Right atrium auricular region (tissue), 2 donors: ENCODE results near the gene SCGB1A1. TPM values are rescaled to one million over a fixed set of nuclear protein-coding genes. Genes with fewer than 3 reads are reported as not detected.

Source experiments
- DNase-seq: peaks from one replicate; pipeline ENCODE4 v3.0.0-alpha.2; 2019; ENCODE audit warnings: low spot score
- H3K27ac ChIP-seq, 2 donors: fragments of 200-600 bp; sonication (generic); 1 replicate in 1 of 2; 2 replicates in 1 of 2; pipeline ENCODE4 v1.5.1; 2016 to 2019
- H3K27me3 ChIP-seq, 2 donors: fragments of 200-600 bp; sonication (generic); one replicate each; pipeline versions ENCODE4 v1.5.1 to v1.6.0; 2017 to 2019
- H3K36me3 ChIP-seq: fragments of 200-600 bp; sonication (generic); one replicate; pipeline ENCODE4 v1.5.1; 2016
- H3K4me1 ChIP-seq, 2 donors: fragments of 200-600 bp; sonication (generic); one replicate each; pipeline versions ENCODE4 v1.5.1 to v1.6.0; 2017 to 2019
- H3K4me3 ChIP-seq, 2 donors: fragments of 200-600 bp; sonication (generic); 1 replicate in 1 of 2; 2 replicates in 1 of 2; pipeline ENCODE4 v1.5.1; 2017 to 2019; ENCODE audit warnings: mild to moderate bottlenecking in 1 of 2, moderate library complexity in 1 of 2
- H3K9me3 ChIP-seq, 2 donors: fragments of 200-600 bp; sonication (generic); one replicate each; pipeline ENCODE4 v1.5.1; 2019
- CTCF ChIP-seq, 2 donors: fragments of 200-600 bp; sonication (generic); IDR thresholded peaks; one replicate each; pipeline ENCODE4 v1.5.1; 2019; ENCODE audit warnings: antibody characterized with exemption in 2 of 2
- total RNA-seq, 2 donors: library from RNA; depleted of rRNA; stranded (reverse); fragments of >200 nt; gene quantifications; one replicate each; pipeline ENCODE4 v1.1.0, GENCODE V29; 2016

The SCGB1A1 gene
- total RNA-seq, 2 donors from 2014 or later = not detected

- no peak for TF ChIP-seq CTCF (IDR thresholded peaks at IDR 0.05)
- DNase-seq = no peak
These were observed 43.1 kb downstream of the SCGB1A1 start for GRCh38 chr11:62461740-62462507.

GRCh38 chr11:62462508-62462892, 43.7 kb downstream of the SCGB1A1 start:
- TF ChIP-seq CTCF (IDR thresholded peaks at IDR 0.05) = no peak
- Histone ChIP-seq H3K36me3 (no peaks in the 10 kb centered on the region), H3K4me3 (no peak overlapping the region), H3K9me3 (no peaks in the 10 kb centered on the region), H3K27me3 (no peaks in the 10 kb centered on the region), H3K27ac (no peak overlapping the region), H3K4me1 (peaks cover 0 to 7% of the 10 kb centered on the region in 2 donors)
- DNase-seq = no peak

More at GRCh38 chr11:62461740-62462507, 43.1 kb downstream of the SCGB1A1 start:
- Histone ChIP-seq H3K36me3 (no peaks in the 10 kb centered on the region), H3K9me3 (no peaks in the 10 kb centered on the region), H3K27ac (no peak overlapping the region), H3K27me3 (no peaks in the 10 kb centered on the region), H3K4me3 (no peak overlapping the region), H3K4me1 (peaks cover 0 to 7% of the 10 kb centered on the region in 2 donors)

- Histone ChIP-seq H3K27ac (no peak overlapping the region), H3K27me3 (no peaks in the 10 kb centered on the region), H3K36me3 (no peaks in the 10 kb centered on the region), H3K4me3 (no peak overlapping the region), H3K9me3 (no peaks in the 10 kb centered on the region), H3K4me1 (peaks cover 0 to 7% of the 10 kb centered on the region in 2 donors)
- TF ChIP-seq CTCF (IDR thresholded peaks at IDR 0.05) = no peak
- DNase-seq = no peak
These were observed 44.3 kb downstream of the SCGB1A1 start for GRCh38 chr11:62463121-62463542.

- no peaks in the 10 kb centered on the region for H3K9me3 ChIP-seq
- TF ChIP-seq CTCF (IDR thresholded peaks at IDR 0.05) = no peak
- no peaks in the 10 kb centered on the region for H3K27me3 ChIP-seq
- H3K27ac ChIP-seq = no peak overlapping the region
- peaks cover 0 to 7% of the 10 kb centered on the region in 2 donors for H3K4me1 ChIP-seq
- no peak overlapping the region for H3K4me3 ChIP-seq
- no peak for DNase-seq
- H3K36me3 ChIP-seq = no peaks in the 10 kb centered on the region
These were observed 45.8 kb downstream of the SCGB1A1 start for GRCh38 chr11:62464655-62465054.

GRCh38 chr11:62466444-62466843, 47.6 kb downstream of the SCGB1A1 start:
- no peak overlapping the region for H3K27ac ChIP-seq
- H3K36me3 ChIP-seq = no peaks in the 10 kb centered on the region
- H3K4me3 ChIP-seq = no peak overlapping the region
- no peak for DNase-seq
- peaks cover 0 to 7% of the 10 kb centered on the region in 2 donors for H3K4me1 ChIP-seq
- TF ChIP-seq CTCF (IDR thresholded peaks at IDR 0.05) = no peak
- no peaks in the 10 kb centered on the region for H3K27me3 ChIP-seq
- H3K9me3 ChIP-seq = no peaks in the 10 kb centered on the region

GRCh38 chr11:62468577-62468976, 49.7 kb downstream of the SCGB1A1 start:
- TF ChIP-seq CTCF (IDR thresholded peaks at IDR 0.05) = no peak
- no peaks in the 10 kb centered on the region for H3K36me3 ChIP-seq
- H3K4me3 ChIP-seq = no peak overlapping the region
- H3K27ac ChIP-seq = no peak overlapping the region
- no peaks in the 10 kb centered on the region for H3K9me3 ChIP-seq
- no peak for DNase-seq
- no peaks in the 10 kb centered on the region for H3K4me1 ChIP-seq
- H3K27me3 ChIP-seq = no peaks in the 10 kb centered on the region
